GM18951 (cell line): ENCODE measurements around the gene APOBEC3B.

Source experiments
- POLR2A ChIP-seq: IDR thresholded peaks from 4 replicates; pipeline ENCODE4 v1.6.1; 2011; ENCODE audit warnings: mild to moderate bottlenecking; ENCODE audit not compliant: insufficient read length, insufficient read depth; ENCODE audit errors: extremely low read depth
- in situ Hi-C: fragments of 300-500 bp; cut with MboI; formaldehyde crosslinking; loops from one replicate; pipeline ENCODE4 v1.12.0; 2022; ENCODE audit warnings: low sequenced_read_pairs, mixed read lengths, inconsistent platforms; ENCODE audit not compliant: unreplicated experiment

APOBEC3B gene

GRCh38 chr22:39012533-39013511 lies 30.7 kb downstream of the APOBEC3B start:
- in situ Hi-C loops: loop anchor here (5.0 to 25.0 kb wide), 2 partner anchors 109 to 299 kb away; partner anchors contain the start of gene RPL3
- no peak for TF ChIP-seq POLR2A

- in situ Hi-C loops: loop anchor here (5.0 to 25.0 kb wide), 2 partner anchors 109 to 299 kb away; partner anchors contain the start of gene RPL3
Observed at GRCh38 chr22:39013561-39013941, 31.4 kb downstream of the APOBEC3B start.

- in situ Hi-C loops: loop anchor here (5.0 to 25.0 kb wide), 2 partner anchors 108 to 298 kb away; partner anchors contain the start of gene RPL3
- peak; percentile 73 for TF ChIP-seq POLR2A
Observed at GRCh38 chr22:39013942-39014722, 32.0 kb downstream of the APOBEC3B start, which contains the start of gene APOBEC3C. Gene APOBEC3C, plus strand, starts transcription at chr22:39014257. Its CDS starts 106 bp downstream, at chr22:39014363.

GRCh38 chr22:39014723-39015121 lies 32.6 kb downstream of the APOBEC3B start:
- in situ Hi-C loops: loop anchor here (5.0 to 25.0 kb wide), 2 partner anchors 108 to 298 kb away; partner anchors contain the start of gene RPL3

GRCh38 chr22:39016592-39016991 lies 34.4 kb downstream of the APOBEC3B start:
- no peak for TF ChIP-seq POLR2A
- in situ Hi-C loops: loop anchor here (25.0 kb wide), 1 partner anchor 296 kb away; the partner anchor contains the start of gene RPL3

GRCh38 chr22:39017596-39018365 lies 35.6 kb downstream of the APOBEC3B start:
- in situ Hi-C loops: loop anchor here (25.0 kb wide), 1 partner anchor 295 kb away; the partner anchor contains the start of gene RPL3

GRCh38 chr22:39020021-39020651 lies 38.0 kb downstream of the APOBEC3B start:
- in situ Hi-C loops: loop anchor here (25.0 kb wide), 1 partner anchor 292 kb away; the partner anchor contains the start of gene RPL3

More at GRCh38 chr22:39017596-39018365, 35.6 kb downstream of the APOBEC3B start:
- TF ChIP-seq POLR2A: no peak

- peak; percentile 36 for TF ChIP-seq POLR2A
- in situ Hi-C loops: loop anchor here (25.0 kb wide), 1 partner anchor 291 kb away; the partner anchor contains the start of gene RPL3
Observed at GRCh38 chr22:39021552-39022250, 39.6 kb downstream of the APOBEC3B start.

GRCh38 chr22:39024519-39025308 lies 42.6 kb downstream of the APOBEC3B start:
- in situ Hi-C loops: loop anchor here (25.0 kb wide), 1 partner anchor 288 kb away; the partner anchor contains the start of gene RPL3

GRCh38 chr22:39026509-39027150 lies 44.5 kb downstream of the APOBEC3B start:
- in situ Hi-C loops: no loop called here
- no peak for TF ChIP-seq POLR2A

More at GRCh38 chr22:39024519-39025308, 42.6 kb downstream of the APOBEC3B start:
- no peak for TF ChIP-seq POLR2A
